ENCODE measurements around the gene ZNF160.
"Not testable (repeated sequence)": the region's sequence is repeated elsewhere in the genome, so short reads cannot be mapped to it uniquely, and the experiment has no call there.

- TF ChIP-seq, protein P1, sequence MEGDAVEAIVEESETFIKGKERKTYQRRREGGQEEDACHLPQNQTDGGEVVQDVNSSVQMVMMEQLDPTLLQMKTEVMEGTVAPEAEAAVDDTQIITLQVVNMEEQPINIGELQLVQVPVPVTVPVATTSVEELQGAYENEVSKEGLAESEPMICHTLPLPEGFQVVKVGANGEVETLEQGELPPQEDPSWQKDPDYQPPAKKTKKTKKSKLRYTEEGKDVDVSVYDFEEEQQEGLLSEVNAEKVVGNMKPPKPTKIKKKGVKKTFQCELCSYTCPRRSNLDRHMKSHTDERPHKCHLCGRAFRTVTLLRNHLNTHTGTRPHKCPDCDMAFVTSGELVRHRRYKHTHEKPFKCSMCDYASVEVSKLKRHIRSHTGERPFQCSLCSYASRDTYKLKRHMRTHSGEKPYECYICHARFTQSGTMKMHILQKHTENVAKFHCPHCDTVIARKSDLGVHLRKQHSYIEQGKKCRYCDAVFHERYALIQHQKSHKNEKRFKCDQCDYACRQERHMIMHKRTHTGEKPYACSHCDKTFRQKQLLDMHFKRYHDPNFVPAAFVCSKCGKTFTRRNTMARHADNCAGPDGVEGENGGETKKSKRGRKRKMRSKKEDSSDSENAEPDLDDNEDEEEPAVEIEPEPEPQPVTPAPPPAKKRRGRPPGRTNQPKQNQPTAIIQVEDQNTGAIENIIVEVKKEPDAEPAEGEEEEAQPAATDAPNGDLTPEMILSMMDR (IDR thresholded peaks at IDR 0.05; ENCODE audit: poor library complexity), result not testable (repeated sequence)
- TF ChIP-seq EZH2 (IDR thresholded peaks at IDR 0.05; ENCODE audit: borderline replicate concordance), result not testable (repeated sequence)
Measured at GRCh38 chr19:53096579-53096978, 6.6 kb downstream of the ZNF160 start.
